CD4-positive, alpha-beta T cell treated with Interleukin-2 at 100 ng/mL for 4 hours (primary cell): ENCODE measurements around the gene PLEK2.
A peak's percentile ranks its signal among the peaks of the same experiment; 100 is the strongest.
"Not testable (repeated sequence)": the region's sequence is repeated elsewhere in the genome, so short reads cannot be mapped to it uniquely, and the experiment has no call there.

Source experiments
- DNase-seq: peaks from one replicate; pipeline ENCODE4 v3.0.0-alpha.2; 2020; ENCODE audit warnings: low spot score

PLEK2 gene, protein sequence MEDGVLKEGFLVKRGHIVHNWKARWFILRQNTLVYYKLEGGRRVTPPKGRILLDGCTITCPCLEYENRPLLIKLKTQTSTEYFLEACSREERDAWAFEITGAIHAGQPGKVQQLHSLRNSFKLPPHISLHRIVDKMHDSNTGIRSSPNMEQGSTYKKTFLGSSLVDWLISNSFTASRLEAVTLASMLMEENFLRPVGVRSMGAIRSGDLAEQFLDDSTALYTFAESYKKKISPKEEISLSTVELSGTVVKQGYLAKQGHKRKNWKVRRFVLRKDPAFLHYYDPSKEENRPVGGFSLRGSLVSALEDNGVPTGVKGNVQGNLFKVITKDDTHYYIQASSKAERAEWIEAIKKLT

DNA sequence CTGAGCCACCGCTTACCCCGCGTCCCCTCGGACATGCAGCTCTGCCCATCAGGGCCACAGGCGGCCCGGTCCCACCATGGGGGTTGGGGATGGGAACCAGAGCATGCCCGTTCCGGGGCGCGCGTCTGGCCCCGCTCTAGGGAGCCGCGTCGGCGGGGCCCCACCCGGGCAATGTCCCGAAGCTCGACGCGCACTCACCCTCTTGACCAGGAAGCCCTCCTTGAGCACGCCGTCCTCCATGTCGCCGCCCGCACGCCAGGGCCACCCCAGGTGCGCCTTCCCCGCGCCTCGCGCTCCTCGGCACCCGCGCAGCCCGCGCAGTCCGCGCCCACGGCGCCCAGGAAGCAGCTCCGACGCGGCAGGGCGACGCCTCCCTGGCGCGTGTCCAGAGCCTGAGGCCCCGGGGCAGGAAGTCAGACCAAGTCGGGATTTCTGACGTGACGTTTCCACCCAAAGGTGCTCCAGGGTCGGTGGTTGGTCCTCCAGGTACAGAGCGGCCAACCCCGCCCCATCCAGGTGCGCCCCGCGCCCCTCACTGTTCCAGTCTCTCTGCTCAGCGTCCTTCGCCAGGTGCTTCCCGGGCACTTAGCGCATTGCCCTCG is at the start of gene PLEK2:
TSS of gene PLEK2 (minus strand) at position 346 of the 602 bp plus-strand sequence. CDS start at position 240, 106 bp downstream.
- peak; percentile 42 for DNase-seq

DNA sequence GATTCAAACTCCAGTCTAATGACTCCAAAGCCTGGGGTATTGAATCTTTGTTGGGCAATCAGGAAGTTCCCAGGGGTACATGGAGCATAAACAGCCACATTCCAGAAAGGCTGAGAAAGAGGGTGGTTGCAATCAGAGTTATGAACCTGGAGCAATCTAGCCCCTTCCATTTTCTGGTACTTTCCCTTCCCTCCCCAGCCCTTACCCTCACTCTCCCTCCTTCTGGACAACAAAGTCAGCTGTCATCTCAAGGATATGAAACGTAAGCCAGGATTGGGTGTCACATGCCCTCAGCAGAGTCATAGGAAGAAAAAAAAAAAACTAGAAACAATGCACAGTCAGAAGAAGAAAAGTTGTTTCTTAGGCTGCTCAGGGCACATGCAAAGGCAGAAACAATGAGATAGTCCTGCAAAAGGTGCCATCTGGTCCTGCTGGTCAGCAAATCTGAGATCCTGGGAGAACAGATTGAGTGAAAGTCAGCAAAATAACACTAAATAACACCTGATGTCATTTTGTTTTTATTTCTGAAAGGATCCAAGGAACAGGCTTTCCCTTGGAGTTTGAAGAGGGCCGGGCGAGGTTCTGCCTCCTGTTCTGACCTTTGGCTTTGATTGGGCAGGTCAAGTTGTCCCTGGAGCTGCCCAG is 49.5 kb upstream of the PLEK2 start:
- no peak for DNase-seq

DNA sequence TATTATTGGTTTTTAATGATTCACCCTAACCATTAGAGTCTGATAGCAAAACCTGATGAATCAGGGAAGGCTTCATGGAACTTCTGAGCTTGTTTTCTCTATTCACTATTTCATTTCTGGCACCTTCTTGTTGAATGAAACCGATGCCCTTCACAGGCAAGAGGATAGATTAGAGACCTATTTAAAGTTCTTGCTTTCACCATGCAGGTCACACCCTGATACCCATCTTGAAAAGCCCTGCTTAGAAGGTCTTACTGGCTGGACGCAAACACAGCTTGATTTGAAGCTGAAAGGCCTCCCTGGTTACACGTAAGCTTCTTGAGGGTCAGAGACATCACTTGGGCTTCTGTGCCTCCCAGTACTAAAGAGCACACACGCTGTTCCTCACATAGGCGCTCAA is 47.4 kb upstream of the PLEK2 start:
- DNase-seq: no peak

DNA sequence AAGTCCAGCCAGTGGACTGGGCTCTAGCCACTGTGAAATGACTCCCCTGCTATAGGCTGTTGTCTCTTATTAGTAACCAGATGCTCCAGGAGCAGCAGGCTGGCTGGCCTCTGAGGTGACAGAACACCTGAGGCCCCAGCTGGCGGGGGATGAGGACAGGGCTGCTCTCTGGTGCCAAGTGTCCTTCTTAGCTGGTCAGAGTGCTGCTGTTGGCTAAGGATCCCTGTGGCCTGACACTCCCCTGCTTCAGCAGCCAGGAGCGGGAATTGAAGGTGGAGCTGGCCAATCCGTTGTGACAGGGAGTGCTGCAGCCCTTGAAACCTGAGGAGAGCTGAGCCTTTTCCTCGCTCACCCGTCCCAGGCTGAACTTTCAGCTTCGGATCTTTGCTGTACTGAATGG is 45.8 kb upstream of the PLEK2 start:
- no peak for DNase-seq

DNA sequence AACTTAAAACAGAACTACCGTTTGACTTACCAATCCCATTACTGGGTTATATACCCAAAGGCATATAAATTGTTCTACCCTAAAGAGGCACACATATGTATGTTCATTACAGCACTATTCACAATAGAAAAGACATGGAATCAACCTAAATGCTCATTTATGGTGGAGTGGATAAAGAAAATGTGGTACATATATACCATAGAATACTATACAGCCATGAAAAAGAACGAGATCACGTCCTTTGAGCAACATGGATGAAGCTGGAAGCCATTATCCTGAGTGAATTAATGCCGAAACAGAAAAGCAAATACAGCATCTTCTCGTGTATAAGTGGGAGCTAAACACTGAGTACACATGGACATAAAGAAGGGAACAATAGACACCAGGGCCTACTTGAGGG is 44.8 kb upstream of the PLEK2 start:
- no peak for DNase-seq

DNA sequence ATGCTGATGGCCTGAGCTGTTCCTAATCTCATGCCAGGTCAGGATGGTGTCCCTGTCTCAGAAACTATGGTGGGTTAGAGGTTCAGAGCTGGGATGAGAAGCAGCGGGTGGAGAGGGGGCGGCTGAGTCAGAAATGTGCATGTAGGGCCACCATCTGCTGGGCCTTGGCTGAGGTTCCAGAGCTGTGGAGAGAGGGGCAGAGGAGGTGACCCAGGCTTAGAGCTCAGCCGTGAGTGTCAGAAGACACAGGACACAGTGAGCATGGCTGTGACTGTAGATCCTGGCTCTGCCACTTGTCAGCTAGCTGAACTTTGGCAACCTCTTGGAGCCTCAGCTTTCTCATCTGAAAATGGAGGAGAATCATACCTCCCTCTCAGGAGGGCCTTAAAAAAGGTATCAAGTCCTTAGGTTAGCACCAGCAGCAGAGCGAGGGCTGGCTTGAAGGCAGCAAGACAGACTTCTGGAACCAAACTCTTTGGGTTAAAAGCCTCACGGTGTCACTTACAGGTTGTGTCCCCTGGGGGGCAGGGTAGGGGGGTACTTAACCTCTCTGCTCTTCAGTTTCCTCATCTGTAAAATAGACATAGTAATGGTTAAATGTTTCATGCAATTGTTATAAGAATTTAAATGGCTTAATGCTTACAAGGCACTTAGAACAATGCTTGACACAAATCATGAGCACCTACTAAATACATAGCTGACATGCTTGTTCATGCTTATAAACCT is 41.8 kb upstream of the PLEK2 start:
- DNase-seq: no peak

DNA sequence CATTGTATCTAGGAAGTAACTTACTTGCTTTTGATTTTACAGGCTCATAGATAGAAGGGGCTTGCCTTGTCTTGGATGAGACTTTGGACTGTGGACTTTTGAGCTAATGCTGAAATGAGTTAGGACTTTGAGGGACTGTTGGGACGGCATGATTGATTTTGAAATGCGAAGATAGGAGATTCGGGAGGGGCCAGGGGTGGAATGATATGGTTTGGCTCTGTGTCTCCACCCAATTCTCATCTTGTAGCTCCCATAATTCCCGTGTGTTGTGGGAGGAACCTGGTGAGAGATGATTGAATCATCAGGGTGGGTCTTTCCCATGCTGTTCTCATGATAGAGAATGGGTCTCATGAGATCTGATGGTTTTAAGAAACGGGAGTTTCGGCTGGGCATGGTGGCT is 39.7 kb upstream of the PLEK2 start:
- DNase-seq: not testable (repeated sequence)

DNA sequence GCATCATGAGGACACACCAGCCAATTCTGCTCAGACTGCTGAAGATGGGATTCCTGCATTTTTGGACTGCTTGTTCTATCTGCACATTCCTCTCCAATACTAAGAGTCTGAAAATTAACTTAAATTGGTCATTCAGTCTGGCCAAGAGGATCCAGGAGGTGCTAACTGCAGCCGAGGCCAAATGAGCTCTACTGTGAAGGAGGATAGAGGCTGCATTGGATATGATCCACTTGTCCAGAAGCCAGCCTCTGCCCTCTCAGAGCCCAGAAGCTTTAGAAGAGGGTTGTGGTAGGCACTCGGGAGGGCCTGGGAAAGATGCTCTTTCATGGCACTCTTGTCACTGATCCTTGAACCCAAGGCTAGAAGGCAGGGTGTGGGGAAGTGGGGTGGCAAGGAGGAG is 37.1 kb upstream of the PLEK2 start:
- DNase-seq: no peak

DNA sequence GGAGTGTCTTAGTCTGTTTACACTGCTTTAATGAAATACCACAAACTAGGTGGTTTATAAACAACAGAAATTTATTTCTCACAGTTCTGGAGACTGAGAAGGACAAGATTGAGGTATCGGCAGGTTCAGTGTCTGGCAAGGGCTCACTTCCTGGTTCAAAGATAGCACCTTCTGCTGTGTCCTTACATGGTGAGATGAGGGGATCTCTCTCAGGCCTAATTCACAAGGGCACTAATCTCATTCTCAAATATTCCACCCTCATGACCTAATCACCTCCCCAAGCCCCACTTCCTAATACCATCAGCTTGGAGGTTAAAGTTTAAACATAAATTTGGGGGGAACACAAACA is 35.0 kb upstream of the PLEK2 start:
- DNase-seq: no peak

DNA sequence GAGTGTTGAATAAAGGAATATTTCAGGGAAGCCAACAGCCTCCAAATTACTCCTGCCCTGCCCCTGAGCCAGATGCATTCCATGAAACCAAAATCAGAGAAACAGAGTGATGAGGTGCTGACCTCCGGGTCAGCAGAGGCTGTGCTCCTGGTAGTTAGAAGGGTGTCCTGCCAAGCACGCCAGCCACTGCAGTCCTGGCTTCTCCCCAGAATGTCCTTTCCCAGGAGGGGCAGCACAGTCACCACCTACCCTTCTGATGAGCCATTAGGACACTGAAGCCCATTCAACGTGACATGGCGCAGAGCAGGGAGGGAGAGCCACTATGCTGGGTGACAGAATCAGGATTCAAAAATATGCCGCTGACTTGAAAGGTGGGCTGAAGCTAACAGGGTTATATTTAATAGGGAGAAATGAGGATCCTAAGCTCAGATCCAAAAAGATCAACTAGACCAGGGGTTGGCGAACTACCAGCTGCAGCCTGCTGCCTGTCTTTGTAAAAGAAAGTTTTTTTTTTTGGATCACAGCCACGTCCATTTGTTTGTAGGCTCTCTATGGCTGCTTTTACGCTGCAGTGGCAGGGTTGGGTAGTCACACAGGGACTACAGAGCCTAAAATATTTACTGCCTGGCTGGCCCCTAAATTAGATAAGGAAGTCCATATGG is 34.5 kb upstream of the PLEK2 start:
- no peak for DNase-seq

DNA sequence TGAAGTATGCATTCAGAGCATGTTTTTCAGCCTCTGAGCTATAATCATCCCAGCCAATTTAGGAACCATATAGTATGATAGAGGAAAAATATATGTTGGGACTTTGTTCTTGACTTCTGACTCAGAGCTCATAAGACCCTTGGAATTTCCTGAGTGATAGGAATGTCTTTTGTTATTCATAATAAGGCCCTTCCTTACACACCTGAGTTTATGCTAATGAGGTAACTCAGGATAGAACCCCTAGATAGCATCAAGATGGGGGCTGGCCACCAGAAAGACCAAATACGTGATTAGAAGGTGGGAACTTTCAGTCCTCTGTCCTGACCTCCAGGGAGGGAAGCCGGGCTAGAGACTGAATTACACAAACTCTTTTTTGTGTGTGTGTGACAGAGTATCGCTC is 32.4 kb upstream of the PLEK2 start:
- no peak for DNase-seq

DNA sequence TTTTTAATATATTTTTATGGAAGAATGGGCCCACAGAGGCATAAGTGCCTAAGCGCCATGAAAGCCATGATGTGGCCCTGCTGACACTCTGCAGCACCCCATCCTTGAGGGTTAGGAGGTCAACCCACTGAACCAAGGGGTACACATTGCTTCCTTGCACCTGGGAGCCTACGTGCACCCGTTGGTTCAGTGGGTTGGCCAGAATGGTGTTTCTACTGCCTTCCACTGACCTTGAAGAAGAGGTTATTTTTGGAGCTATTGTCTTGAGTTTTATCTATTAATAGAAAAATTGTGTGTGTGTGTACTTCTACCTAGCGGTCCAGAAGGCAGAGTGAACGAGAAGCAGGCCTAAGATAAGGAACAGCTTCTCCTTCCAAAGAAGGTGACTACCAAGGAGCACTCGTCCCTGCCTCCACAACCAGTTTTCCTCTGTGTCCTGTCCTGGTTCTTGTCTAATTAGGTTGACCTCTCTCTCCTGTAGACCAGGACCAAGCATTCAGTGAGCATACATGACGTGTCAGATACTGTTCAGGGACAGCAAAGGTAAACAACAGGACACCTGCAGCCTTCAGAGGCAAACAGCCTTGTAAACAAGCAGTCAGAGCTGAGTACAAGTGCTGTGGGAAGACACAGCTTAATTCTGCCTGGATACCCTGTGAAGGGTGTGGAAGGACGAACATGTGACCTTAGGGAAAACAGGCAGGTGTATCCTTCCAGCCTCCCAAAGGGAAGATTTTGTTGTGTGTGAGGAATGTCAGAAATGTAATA is 30.4 kb upstream of the PLEK2 start:
- no peak for DNase-seq

DNA sequence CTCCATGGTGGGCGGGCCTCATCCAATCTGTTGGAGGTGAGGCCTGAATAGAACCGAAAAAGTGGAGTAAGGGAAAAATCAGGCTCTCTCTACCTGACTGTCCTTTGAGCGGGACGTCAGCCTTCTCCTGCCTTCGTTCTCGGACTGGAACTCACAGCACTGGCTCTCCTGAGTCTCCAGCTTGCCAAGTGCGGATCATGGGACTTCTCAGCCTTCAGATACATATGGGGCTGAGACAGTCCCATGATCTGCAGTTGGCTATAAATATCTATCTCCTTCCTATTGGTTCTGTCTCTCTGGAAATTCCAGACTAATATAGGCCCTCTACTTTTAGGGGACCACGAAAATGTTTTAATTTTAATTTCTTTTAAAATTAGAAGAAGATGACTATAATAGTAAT is 29.7 kb upstream of the PLEK2 start:
- DNase-seq: no peak

DNA sequence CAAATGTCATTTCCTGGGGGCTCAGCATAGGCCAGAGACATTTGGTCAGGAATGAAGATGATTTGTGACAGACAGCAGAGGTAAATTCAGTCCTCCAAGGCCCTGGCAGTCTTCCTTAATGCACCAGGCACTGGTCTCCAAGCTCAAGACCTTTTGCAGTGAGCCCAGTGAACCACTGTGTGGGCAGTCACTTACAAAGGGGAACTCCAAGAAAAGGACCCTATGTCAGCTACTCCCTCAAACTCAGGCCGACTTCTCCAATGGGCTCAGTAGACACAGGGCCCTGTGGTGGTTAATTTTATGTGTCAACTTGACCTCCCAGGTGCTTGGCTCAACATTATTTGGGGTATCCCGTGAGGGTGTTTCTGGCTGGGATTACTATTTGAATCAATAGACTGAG is 29.3 kb upstream of the PLEK2 start:
- no peak for DNase-seq

DNA sequence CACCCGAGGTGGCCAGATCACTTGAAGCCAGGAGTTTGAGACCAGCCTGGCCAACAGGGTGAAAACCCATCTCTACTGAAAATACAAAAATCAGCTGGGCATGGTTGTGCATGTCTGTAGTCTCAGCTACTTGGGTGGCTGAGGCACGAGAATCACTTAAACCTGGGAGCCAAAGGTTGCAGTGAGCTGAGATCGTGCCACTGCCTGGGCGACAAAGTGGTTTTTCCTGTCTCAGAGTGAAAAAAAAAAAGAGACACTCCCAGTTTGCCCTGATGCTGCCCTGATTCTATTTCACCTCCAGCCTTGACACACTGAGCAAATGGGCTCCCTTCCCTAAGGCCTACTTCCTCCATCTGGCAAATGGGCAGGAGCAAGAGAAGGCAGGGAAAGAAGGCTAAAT is 28.5 kb upstream of the PLEK2 start:
- DNase-seq: no peak

DNA sequence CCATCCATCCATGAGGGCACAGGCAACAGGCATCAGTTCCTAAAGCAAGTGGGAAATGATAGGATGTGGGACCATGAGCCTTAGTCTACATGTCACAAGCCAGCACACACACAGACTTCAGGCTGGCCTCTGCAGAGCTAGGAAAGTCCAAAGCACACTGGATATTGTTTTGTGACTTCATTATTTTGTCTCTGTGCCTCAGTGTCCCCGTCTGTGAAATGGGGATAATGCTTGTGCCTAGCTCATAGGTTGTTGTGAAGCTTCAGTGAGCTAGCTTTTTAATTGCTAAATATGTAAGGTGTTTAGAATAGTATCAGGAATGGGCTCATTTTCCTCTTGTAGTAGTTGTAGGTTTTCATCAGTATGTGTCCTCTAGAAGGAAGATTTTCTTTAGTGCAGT is 27.0 kb upstream of the PLEK2 start:
- DNase-seq: no peak

DNA sequence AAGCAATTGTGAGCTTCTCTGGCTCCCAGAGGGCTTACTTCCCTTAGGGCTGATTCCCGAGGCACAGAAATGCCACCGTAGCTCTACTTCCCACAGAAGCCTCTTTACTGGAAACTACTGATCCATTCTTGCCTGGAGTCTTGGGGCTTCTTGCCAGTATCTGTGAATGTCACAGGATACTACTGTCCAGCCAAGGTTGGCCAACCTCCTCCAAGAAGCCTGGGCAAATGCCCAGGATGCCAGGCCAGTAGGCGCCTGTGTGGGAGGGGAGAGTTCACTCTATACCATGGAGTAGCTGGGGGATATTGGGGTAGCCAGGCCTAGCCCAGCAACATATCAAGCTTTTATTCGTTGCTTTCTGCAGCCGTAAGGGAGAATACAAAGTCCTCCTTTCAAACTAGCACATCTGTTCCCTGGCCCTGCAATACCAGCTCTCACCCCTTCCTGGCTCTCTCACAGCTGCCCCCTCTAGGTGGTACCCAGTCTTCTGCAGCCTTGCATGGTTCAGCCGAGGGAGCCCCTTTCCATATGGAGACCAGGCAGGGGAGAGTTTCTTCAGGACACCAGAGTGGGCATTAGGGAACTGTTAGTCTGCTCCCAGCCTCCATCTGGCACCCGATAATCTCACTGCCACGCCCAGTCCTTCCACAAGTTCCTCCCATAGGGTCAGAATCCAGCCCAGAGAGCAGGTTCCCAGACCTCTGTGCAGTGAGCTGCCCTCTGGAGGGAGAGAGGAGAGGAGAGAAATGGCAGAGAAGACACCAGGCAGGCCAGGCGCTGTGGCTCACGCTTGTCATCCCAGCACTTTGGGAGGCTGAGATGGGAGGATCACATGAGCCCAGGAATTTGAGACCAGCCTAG is 24.3 kb upstream of the PLEK2 start:
- no peak for DNase-seq

DNA sequence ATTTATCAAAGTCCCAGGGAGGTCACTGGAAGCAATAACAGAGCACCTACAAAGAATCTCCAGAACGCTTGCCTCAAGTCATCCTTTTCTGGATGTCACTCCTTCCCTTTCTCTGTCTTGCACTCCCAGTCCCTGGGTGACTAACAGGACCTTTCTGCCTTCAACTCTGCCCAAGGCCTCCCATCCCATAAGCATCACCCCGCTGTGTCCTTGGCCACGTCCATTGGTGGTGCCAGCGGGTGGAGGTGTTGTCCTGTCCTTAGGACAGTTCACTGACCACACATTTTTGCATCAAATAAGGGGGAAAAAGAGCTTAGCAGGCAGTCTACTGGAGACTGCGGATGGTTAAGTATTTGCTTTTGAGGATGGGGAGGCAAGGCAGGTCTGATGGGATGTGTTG is 23.6 kb upstream of the PLEK2 start:
- no peak for DNase-seq

DNA sequence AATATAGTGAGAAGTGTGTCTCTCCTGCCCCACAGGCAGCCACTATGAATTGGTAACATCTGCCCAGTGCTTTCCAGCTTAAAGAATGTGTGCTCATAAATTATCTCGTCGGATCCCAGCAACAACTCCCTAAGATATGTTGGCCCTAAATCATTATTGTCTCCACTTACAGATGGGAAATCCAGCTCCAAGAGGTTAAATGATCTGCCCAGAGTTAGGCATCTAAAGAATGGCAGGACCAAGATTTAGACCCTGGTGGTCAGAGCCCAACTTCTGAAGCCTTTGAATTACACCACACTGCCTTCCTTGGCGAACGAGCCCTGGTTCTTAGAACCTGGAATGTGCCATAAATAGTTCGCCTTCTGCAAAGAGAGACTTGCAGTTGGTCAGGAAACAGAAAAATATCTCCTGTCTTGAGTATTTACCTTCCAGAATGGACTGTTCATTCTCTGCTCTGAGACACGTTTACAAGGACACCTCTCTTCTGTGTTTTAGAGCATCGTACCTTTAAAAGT is 20.1 kb upstream of the PLEK2 start:
- no peak for DNase-seq

DNA sequence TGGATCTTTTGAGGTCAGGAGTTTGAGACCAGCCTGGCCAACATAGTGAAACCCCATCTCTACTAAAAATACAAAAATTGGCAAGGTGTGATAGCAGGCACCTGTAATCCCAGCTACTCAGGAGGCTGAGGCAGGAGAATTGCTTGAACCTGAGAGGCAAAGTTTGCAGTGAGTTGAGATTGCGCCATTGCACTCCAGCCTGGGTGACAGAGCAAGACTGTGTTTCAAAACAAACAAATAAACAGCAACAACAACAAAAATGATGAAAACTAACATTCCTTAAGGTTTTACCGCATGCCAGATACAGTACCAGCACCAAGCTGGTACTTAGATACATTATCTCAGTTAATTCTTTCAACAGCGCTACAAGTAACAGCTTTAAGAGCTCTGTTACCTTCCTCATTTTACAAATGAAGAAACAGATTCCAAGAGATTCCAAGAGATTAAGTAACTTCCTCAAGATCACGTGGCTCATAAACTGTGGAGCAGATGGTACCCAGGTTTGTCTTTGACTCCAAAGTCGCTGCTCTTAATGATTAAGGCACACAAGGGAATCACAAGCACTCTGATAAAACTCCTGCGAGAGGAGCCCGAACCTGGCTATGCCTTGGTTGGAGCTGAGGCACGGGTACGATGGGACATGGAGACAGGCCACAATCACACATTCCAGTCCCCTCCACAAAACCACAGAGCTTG is 17.7 kb upstream of the PLEK2 start:
- no peak for DNase-seq
